ENCODE measurements around the gene PAGE2B.
"Not testable (repeated sequence)": the region's sequence is repeated elsewhere in the genome, so short reads cannot be mapped to it uniquely, and the experiment has no call there.

Gene PAGE2B

GRCh38 chrX:55030271-55031205 lies 44.3 kb upstream of the PAGE2B start, which contains the start of gene ALAS2:
ALAS2 (minus strand) TSS chrX:55030977; CDS start chrX:55026000, 4,977 bp downstream.
- H3K4me3 ChIP-seq (ENCODE audit: low read depth, low read length), result no peak within 1 kb of the TSS
- no peak for TF ChIP-seq CTCF (conservative IDR thresholded peaks at IDR 0.05; ENCODE audit: low read depth, low read length)
- no peak for DNase-seq (ENCODE audit: low read depth)

- no peak for DNase-seq (ENCODE audit: low read depth)
- no peak overlapping the region for H3K4me3 ChIP-seq (ENCODE audit: low read depth, low read length)
- TF ChIP-seq CTCF (conservative IDR thresholded peaks at IDR 0.05; ENCODE audit: low read depth, low read length), result no peak
Observed at GRCh38 chrX:55033429-55033828, 41.4 kb upstream of the PAGE2B start.

GRCh38 chrX:55039471-55039870 lies 35.4 kb upstream of the PAGE2B start:
- DNase-seq (ENCODE audit: low read depth), result no peak

GRCh38 chrX:55041514-55041913 lies 33.3 kb upstream of the PAGE2B start:
- TF ChIP-seq CTCF (conservative IDR thresholded peaks at IDR 0.05; ENCODE audit: low read depth, low read length), result no peak
- H3K4me3 ChIP-seq (ENCODE audit: low read depth, low read length), result no peak overlapping the region
- no peak for DNase-seq (ENCODE audit: low read depth)

More at GRCh38 chrX:55039471-55039870, 35.4 kb upstream of the PAGE2B start:
- H3K4me3 ChIP-seq (ENCODE audit: low read depth, low read length), result no peak overlapping the region
- TF ChIP-seq CTCF (conservative IDR thresholded peaks at IDR 0.05; ENCODE audit: low read depth, low read length), result no peak

GRCh38 chrX:55050599-55050998 lies 24.2 kb upstream of the PAGE2B start:
- not testable (repeated sequence) for DNase-seq (ENCODE audit: low read depth)

GRCh38 chrX:55056820-55057674 lies 17.8 kb upstream of the PAGE2B start:
- peak; percentile 75 for DNase-seq (ENCODE audit: low read depth)
- peak overlapping the region; percentile 1 for H3K4me3 ChIP-seq (ENCODE audit: low read depth, low read length)
- no peak for TF ChIP-seq CTCF (conservative IDR thresholded peaks at IDR 0.05; ENCODE audit: low read depth, low read length)

More at GRCh38 chrX:55050599-55050998, 24.2 kb upstream of the PAGE2B start:
- not testable (repeated sequence) for H3K4me3 ChIP-seq (ENCODE audit: low read depth, low read length)

- peak; percentile 59 for DNase-seq (ENCODE audit: low read depth)
- peak; percentile 69 for TF ChIP-seq CTCF (conservative IDR thresholded peaks at IDR 0.05; ENCODE audit: low read depth, low read length)
- H3K4me3 ChIP-seq (ENCODE audit: low read depth, low read length), result peak overlapping the region; percentile 1
Observed at GRCh38 chrX:55057675-55058249, 17.1 kb upstream of the PAGE2B start.

- H3K4me3 ChIP-seq (ENCODE audit: low read depth, low read length); DNase-seq (ENCODE audit: low read depth): not testable (repeated sequence)
Observed at GRCh38 chrX:55067180-55067579, 7.7 kb upstream of the PAGE2B start.
